GM10248 (cell line): ENCODE data around the gene PPP2R5B.

Experiments used
- CTCF ChIA-PET: fragments of 300-600 bp; sonication (Branson Sonifier 250); formaldehyde crosslinking; extraction: SDS; loops from one replicate; lab custom pipeline; 2021; ENCODE audit warnings: antibody characterized with exemption; lab: Yijun Ruan, JAX
- POLR2A ChIA-PET: fragments of 350-650 bp; sonication (Branson Sonifier 250); formaldehyde crosslinking; extraction: SDS; loops from one replicate; lab custom pipeline; 2020; ENCODE audit warnings: antibody characterized with exemption; lab: Yijun Ruan, JAX
- DNase-seq: peaks from one replicate; pipeline ENCODE4 v3.0.0; 2012; ENCODE audit errors: extremely low spot score
- TF ChIP-seq, protein P1 (sequence below): IDR thresholded peaks from 2 replicates; pipeline ENCODE4 v1.5.1; 2012; ENCODE audit warnings: mild to moderate bottlenecking, low read depth; ENCODE audit errors: extremely low read depth, missing control alignments, control extremely low read depth

The PPP2R5B gene

DNA sequence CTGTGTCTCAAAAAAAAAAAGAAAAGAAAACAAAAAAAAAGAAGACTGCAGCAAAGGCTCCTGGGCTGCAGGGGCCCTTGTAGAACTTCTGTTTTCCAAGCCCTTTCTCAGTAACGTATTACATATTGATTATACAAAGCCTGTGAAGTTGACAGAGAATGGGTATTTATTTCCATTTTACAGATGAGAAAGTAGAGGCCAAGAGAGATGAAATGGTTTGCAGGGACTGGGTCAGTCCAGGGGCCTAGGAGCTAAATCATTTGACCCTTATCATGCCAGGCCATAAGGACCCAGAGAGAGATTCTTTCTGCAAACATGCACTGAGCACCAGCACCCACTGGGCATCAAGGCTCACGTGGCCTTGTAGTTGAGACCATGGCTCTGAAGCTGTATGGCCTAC is 4.5 kb downstream of the PPP2R5B start:
- POLR2A ChIA-PET: no interaction called here

GRCh38 chr11:64929625-64930024 is 5.1 kb downstream of the PPP2R5B start:
- ChIA-PET POLR2A (no interaction called here), CTCF (interaction anchor here (1.2 kb wide), 3 partner anchors 12 to 37 kb away, joined by 3 to 4 read pairs (median 3); no protein-coding TSS in a partner anchor)
- TF ChIP-seq, protein P1, sequence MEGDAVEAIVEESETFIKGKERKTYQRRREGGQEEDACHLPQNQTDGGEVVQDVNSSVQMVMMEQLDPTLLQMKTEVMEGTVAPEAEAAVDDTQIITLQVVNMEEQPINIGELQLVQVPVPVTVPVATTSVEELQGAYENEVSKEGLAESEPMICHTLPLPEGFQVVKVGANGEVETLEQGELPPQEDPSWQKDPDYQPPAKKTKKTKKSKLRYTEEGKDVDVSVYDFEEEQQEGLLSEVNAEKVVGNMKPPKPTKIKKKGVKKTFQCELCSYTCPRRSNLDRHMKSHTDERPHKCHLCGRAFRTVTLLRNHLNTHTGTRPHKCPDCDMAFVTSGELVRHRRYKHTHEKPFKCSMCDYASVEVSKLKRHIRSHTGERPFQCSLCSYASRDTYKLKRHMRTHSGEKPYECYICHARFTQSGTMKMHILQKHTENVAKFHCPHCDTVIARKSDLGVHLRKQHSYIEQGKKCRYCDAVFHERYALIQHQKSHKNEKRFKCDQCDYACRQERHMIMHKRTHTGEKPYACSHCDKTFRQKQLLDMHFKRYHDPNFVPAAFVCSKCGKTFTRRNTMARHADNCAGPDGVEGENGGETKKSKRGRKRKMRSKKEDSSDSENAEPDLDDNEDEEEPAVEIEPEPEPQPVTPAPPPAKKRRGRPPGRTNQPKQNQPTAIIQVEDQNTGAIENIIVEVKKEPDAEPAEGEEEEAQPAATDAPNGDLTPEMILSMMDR: no peak
- DNase-seq: no peak

More for the DNA sequence above, 4.5 kb downstream of the PPP2R5B start:
- CTCF ChIA-PET: interaction anchor here (1.0 to 1.2 kb wide), 3 partner anchors 11 to 86 kb away, joined by 3 to 4 read pairs (median 4); no protein-coding TSS in a partner anchor
- TF ChIP-seq, protein P1: no peak
- DNase-seq: no peak

GRCh38 chr11:64930340-64930739 is 5.9 kb downstream of the PPP2R5B start:
- ChIA-PET CTCF (interaction anchor here (1.0 to 1.2 kb wide), 3 partner anchors 33 to 44 kb away, joined by 3 to 4 read pairs (median 3); no protein-coding TSS in a partner anchor), POLR2A (no interaction called here)
- DNase-seq: peak; percentile 6

DNA sequence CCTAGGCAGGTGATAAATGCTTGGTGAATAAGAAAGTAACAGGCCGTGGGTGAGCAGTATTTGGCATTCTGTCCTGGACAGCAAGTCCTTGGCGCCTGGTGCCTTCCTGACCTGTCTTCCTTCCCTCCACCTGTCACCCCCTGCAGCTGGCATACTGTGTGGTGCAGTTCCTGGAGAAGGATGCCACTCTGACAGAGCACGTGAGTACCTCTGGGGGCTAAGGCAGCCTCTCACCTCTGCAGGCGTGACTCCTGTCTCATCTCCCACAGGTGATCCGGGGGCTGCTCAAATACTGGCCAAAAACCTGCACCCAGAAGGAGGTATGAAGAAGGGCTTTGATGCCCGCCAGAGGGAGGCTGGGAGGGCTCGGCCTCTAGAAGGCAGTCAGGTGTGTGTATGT is 6.8 kb downstream of the PPP2R5B start:
- TF ChIP-seq, protein P1: no peak
- DNase-seq: no peak
- POLR2A ChIA-PET: interaction anchor here (0.6 kb wide), 1 partner anchor 239 kb away, joined by 3 read pairs; no protein-coding TSS in a partner anchor
- CTCF ChIA-PET: interaction anchor here (1.2 kb wide), 1 partner anchor 13 kb away, joined by 4 read pairs; no protein-coding TSS in a partner anchor

More at GRCh38 chr11:64930340-64930739, 5.9 kb downstream of the PPP2R5B start:
- TF ChIP-seq, protein P1: no peak

DNA sequence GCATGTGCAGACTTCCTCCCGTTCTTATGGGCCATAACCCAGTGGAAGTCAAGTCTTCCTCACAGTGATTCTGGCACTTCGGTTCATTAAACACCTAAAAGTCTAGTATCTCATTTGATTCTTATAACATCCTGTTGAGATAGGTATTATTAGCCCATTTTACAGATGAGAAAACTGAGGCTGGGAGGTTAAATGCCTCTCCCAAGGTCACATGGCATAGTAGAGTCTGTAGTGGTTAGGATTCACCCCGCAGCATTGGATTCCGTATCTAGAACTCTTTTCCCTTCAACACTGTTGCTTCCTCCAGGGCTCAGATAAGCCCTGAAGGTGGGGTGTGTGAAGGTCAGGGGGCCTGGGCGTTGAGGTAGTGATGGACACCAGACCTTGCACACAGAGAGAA is 7.8 kb downstream of the PPP2R5B start:
- CTCF ChIA-PET: interaction anchor here (1.2 kb wide), 1 partner anchor 12 kb away, joined by 4 read pairs; no protein-coding TSS in a partner anchor
- TF ChIP-seq, protein P1: no peak
- DNase-seq: no peak
- POLR2A ChIA-PET: no interaction called here

DNA sequence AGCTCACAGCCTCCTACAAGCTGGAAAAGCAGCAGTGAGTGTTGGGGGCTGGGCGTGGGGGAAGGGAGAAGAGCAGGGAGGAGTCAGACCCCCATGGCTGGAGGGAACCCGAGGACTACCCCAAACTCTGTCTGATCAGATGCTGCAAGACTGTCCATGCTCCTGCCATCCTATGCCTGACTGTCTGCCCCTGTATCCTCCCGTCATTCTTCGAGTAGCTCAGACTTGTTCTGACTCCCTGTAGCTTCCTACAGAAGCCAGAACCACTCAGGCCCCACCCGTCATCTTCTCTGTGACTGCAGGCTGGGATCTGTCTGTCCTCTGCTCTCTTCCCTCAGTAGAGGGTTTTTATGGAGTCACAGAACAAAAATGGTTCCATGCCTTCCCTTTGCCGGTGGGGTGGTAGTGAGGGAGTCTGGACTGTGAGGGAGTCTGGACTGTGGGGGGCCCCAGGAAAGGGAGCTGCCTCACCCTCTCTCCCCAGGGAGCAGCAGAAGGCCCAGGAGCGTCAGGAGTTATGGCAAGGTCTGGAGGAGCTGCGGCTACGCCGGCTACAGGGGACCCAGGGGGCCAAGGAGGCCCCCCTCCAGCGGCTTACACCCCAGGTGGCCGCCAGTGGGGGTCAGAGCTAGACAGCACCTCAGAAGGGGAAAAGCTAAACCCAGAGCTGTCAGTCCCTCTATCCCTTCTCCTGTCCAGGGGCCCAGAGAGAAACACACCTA is 8.9 kb downstream of the PPP2R5B start:
- TF ChIP-seq, protein P1: no peak
- POLR2A ChIA-PET: interaction anchor here (0.5 kb wide), 1 partner anchor 210 kb away, joined by 4 read pairs; the partner anchor contains the start of gene NRXN2
- no peak for DNase-seq
- CTCF ChIA-PET: interaction anchor here (0.8 to 1.7 kb wide), 3 partner anchors 40 to 89 kb away, joined by 3 to 5 read pairs (median 3); partner anchors contain the start of genes ARL2 and CDC42BPG
